SU-DHL-6 (cell line): ENCODE results near the gene NLGN1.

Experiments
- EZH2phosphoT487 ChIP-seq: fragments of 200-600 bp; sonication (generic), shearing (Covaris generic); conservative IDR thresholded peaks from 2 replicates; pipeline ENCODE4 v1.6.1; 2018; ENCODE audit warnings: mild to moderate bottlenecking, antibody characterized with exemption, low read length, moderate library complexity, mixed read lengths
- TF ChIP-seq, protein P1 (sequence below): fragments of 200-600 bp; sonication (generic); IDR thresholded peaks from one replicate; pipeline ENCODE4 v1.5.1; 2017; ENCODE audit warnings: antibody characterized with exemption, mild to moderate bottlenecking, low read length, moderate library complexity; ENCODE audit not compliant: insufficient read depth, poor library complexity, severe bottlenecking

DNA sequence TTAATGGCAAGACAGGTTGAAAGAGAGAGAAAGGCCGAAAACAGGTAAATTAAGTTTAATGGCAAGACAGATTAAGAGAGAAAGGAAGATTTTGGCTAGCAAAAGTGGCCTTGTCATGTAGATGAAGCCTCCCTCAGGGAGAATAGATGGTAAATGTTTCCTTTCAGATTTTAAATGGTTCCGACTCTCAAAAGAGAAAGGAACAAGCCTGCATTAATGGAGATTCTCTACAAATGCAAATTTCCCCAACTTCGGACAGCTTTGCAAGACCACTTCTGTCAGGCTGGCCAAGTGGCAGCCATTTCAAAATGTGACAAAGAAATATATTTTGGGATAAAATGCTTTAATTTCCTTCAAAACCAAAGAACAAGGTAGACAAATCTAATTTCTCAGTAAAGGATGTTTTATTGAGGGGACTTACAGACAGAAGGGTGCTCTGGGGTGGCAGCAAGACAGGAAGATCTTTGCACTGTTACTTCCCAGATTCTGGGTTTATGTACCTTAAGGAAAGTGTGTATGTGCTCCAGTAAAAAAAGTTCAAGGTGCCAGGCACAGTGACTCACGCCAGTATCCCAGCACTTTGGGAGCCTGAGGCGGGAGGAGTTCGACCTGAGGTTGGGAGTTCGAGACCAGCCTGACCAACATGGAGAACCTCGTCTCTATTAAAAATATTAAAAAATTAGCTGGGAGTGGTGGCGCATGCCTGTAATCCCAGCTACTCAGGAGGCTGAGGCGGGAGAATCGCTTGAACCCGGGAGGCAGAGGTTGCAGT is 835.3 kb downstream of the NLGN1 start:
- TF ChIP-seq, protein P1, sequence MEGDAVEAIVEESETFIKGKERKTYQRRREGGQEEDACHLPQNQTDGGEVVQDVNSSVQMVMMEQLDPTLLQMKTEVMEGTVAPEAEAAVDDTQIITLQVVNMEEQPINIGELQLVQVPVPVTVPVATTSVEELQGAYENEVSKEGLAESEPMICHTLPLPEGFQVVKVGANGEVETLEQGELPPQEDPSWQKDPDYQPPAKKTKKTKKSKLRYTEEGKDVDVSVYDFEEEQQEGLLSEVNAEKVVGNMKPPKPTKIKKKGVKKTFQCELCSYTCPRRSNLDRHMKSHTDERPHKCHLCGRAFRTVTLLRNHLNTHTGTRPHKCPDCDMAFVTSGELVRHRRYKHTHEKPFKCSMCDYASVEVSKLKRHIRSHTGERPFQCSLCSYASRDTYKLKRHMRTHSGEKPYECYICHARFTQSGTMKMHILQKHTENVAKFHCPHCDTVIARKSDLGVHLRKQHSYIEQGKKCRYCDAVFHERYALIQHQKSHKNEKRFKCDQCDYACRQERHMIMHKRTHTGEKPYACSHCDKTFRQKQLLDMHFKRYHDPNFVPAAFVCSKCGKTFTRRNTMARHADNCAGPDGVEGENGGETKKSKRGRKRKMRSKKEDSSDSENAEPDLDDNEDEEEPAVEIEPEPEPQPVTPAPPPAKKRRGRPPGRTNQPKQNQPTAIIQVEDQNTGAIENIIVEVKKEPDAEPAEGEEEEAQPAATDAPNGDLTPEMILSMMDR = no peak
- TF ChIP-seq EZH2phosphoT487 = no peak
